GM13977 (cell line): ENCODE measurements around the gene PPP1R9A.
A peak's percentile ranks its signal among the peaks of the same experiment; 100 is the strongest.

Source experiments
- DNase-seq: peaks from one replicate; pipeline ENCODE4 v3.0.0; 2012; ENCODE audit warnings: low spot score
- CTCF ChIP-seq: IDR thresholded peaks from 2 replicates; pipeline ENCODE4 v1.5.1; 2012; ENCODE audit warnings: mild to moderate bottlenecking, control low read depth; ENCODE audit not compliant: insufficient read depth; ENCODE audit errors: extremely low read depth, missing control alignments
- in situ Hi-C: fragments of 300-500 bp; cut with MboI; formaldehyde crosslinking; loops from one replicate; pipeline ENCODE4 v1.12.0; 2022; ENCODE audit warnings: low sequenced_read_pairs, low pct_unique_long_range_greater_than_20kb, mixed read lengths, inconsistent platforms; ENCODE audit not compliant: unreplicated experiment

PPP1R9A gene

GRCh38 chr7:95269640-95270039 lies 362.2 kb downstream of the PPP1R9A start:
- peak; percentile 2 for DNase-seq
- no peak for TF ChIP-seq CTCF
- in situ Hi-C loops: no loop called here

- no peak for TF ChIP-seq CTCF
- in situ Hi-C loops: no loop called here
- no peak for DNase-seq
Measured at GRCh38 chr7:95276114-95276513, 368.7 kb downstream of the PPP1R9A start.

GRCh38 chr7:95279417-95279816 lies 372.0 kb downstream of the PPP1R9A start:
- TF ChIP-seq CTCF: no peak
- no peak for DNase-seq
- in situ Hi-C loops: no loop called here

GRCh38 chr7:95286096-95286495 lies 378.7 kb downstream of the PPP1R9A start:
- TF ChIP-seq CTCF: no peak
- DNase-seq: no peak
- in situ Hi-C loops: no loop called here

GRCh38 chr7:95290166-95290830 lies 382.9 kb downstream of the PPP1R9A start:
- no peak for TF ChIP-seq CTCF
- in situ Hi-C loops: no loop called here
- no peak for DNase-seq

GRCh38 chr7:95295397-95295796 lies 388.0 kb downstream of the PPP1R9A start:
- DNase-seq: no peak
- TF ChIP-seq CTCF: no peak
- in situ Hi-C loops: no loop called here
